IMR-90 (cell line): ENCODE data around the gene MPST. TPM values are rescaled to one million over a fixed set of nuclear protein-coding genes. Genes with fewer than 3 reads are reported as not detected.

Experiments used
- ATAC-seq: fragments of 200-7000 bp; cut with Tn5 transposase; 2 replicates; pipeline ENCODE4 v1.9.1; 2020; ENCODE audit warnings: low read depth, mild to moderate bottlenecking, moderate library complexity
- BruUV-seq: library from RNA; stranded (reverse); fragments of 400-500 nt; replicated peaks from 2 replicates; lab custom pipeline; 2021; lab: Mats Ljungman, UMichigan
- CTCF ChIA-PET: fragments of 300-600 bp; formaldehyde crosslinking; extraction: SDS; loops from one replicate; lab custom pipeline; 2021; ENCODE audit warnings: antibody characterized with exemption; lab: Yijun Ruan, JAX
- POLR2A ChIA-PET: fragments of 300-600 bp; sonication (Branson Sonifier 250); formaldehyde crosslinking; loops from one replicate; lab custom pipeline; 2022; ENCODE audit warnings: antibody characterized with exemption; ENCODE audit not compliant: unreplicated experiment; lab: Charles Lee
- DNase-seq: peaks from one replicate; pipeline ENCODE4 v3.0.0; 2013
- H2AFZ ChIP-seq: replicated peaks from 2 replicates; pipeline ENCODE3; 2013; ENCODE audit warnings: low read length, mild to moderate bottlenecking; ENCODE audit not compliant: poor library complexity
- H2AK5ac ChIP-seq: 2 replicates; pipeline ENCODE4 v1.6.1; 2013; ENCODE audit warnings: low read depth, low read length, inconsistent platforms
- H2AK9ac ChIP-seq: replicated peaks from 2 replicates; pipeline ENCODE3; 2013; ENCODE audit warnings: mild to moderate bottlenecking, low read depth, low read length, moderate library complexity; ENCODE audit not compliant: poor library complexity
- H2BK120ac ChIP-seq: 2 replicates; pipeline ENCODE4 v1.6.1; 2013; ENCODE audit warnings: low read depth, low read length, inconsistent platforms
- H2BK15ac ChIP-seq: 3 replicates; pipeline ENCODE4 v1.6.1; 2013; ENCODE audit warnings: low read depth, low read length, inconsistent platforms
- H2BK20ac ChIP-seq: 2 replicates; pipeline ENCODE4 v1.6.1; 2013; ENCODE audit warnings: low read depth, mild to moderate bottlenecking, inconsistent platforms, low read length, moderate library complexity
- H2BK5ac ChIP-seq: 2 replicates; pipeline ENCODE4 v1.6.1; 2013; ENCODE audit warnings: mild to moderate bottlenecking, low read depth, low read length, inconsistent platforms; ENCODE audit not compliant: poor library complexity, severe bottlenecking
- H3K14ac ChIP-seq: replicated peaks from 2 replicates; pipeline ENCODE4 v1.6.1; 2013; ENCODE audit warnings: low read depth, low read length, inconsistent platforms
- H3K18ac ChIP-seq: 2 replicates; pipeline ENCODE4 v1.6.1; 2013; ENCODE audit warnings: low read depth, low read length, control low read depth
- H3K23ac ChIP-seq: 2 replicates; pipeline ENCODE4 v1.6.1; 2013; ENCODE audit warnings: low read depth, low read length, inconsistent platforms
- H3K27ac ChIP-seq: 2 replicates; pipeline ENCODE4 v1.5.1; 2013; ENCODE audit warnings: mild to moderate bottlenecking, control low read depth, low read length; ENCODE audit not compliant: insufficient read depth
- H3K27me3 ChIP-seq: 2 replicates; pipeline ENCODE4 v1.6.1; 2013; ENCODE audit warnings: low read length; ENCODE audit not compliant: control insufficient read depth, insufficient read depth
- H3K36me3 ChIP-seq: 2 replicates; pipeline ENCODE4 v1.6.1; 2013; ENCODE audit warnings: low read length, mixed read lengths; ENCODE audit not compliant: control insufficient read depth, insufficient read depth
- H3K4ac ChIP-seq: 2 replicates; pipeline ENCODE4 v1.6.1; 2013; ENCODE audit warnings: low read depth, low read length, inconsistent platforms
- H3K4me1 ChIP-seq: 2 replicates; pipeline ENCODE4 v1.6.1; 2013; ENCODE audit warnings: low read length, mixed read lengths; ENCODE audit not compliant: control insufficient read depth, insufficient read depth
- H3K4me2 ChIP-seq: 2 replicates; pipeline ENCODE4 v1.6.1; 2013; ENCODE audit warnings: low read depth, mild to moderate bottlenecking, control low read depth, low read length, moderate library complexity
- H3K4me3 ChIP-seq: 2 replicates; pipeline ENCODE4 v1.5.1; 2013; ENCODE audit warnings: low read depth, mild to moderate bottlenecking, control low read depth, low read length, moderate library complexity; ENCODE audit not compliant: insufficient read depth
- H3K56ac ChIP-seq: 2 replicates; pipeline ENCODE4 v1.6.1; 2013; ENCODE audit warnings: low read length, inconsistent platforms; ENCODE audit not compliant: insufficient read depth; ENCODE audit errors: extremely low read depth
- H3K79me1 ChIP-seq, 2 experiments: 2 replicates each; pipeline ENCODE4 v1.6.1; 2013; ENCODE audit warnings: low read length in 2 of 2, inconsistent platforms in 1 of 2, low read depth in 1 of 2
- H3K9ac ChIP-seq: 2 replicates; pipeline ENCODE4 v1.6.1; 2013; ENCODE audit warnings: low read depth, low read length, control low read depth
- H3K9me1 ChIP-seq: 2 replicates; pipeline ENCODE4 v1.6.1; 2013; ENCODE audit warnings: low read length, inconsistent platforms; ENCODE audit not compliant: insufficient read depth
- H3K9me3 ChIP-seq: 2 replicates; pipeline ENCODE4 v1.6.1; 2013; ENCODE audit warnings: low read length; ENCODE audit not compliant: control insufficient read depth, insufficient read depth
- H4K20me1 ChIP-seq: 2 replicates; pipeline ENCODE4 v1.6.1; 2013; ENCODE audit warnings: low read length, inconsistent platforms; ENCODE audit not compliant: insufficient read depth
- H4K5ac ChIP-seq: 2 replicates; pipeline ENCODE4 v1.6.1; 2013; ENCODE audit warnings: mild to moderate bottlenecking, low read depth, low read length, control low read depth
- H4K8ac ChIP-seq, 2 experiments: 2 replicates each; pipeline ENCODE4 v1.6.1; 2013; ENCODE audit warnings: low read depth in 2 of 2, low read length in 2 of 2, control low read depth in 1 of 2, inconsistent platforms in 1 of 2
- H4K91ac ChIP-seq: 2 replicates; pipeline ENCODE4 v1.6.1; 2013; ENCODE audit warnings: low read depth, low read length, inconsistent platforms; ENCODE audit not compliant: insufficient read depth
- CTCF ChIP-seq: conservative IDR thresholded peaks from 2 replicates; pipeline ENCODE4 v1.5.1; 2012; ENCODE audit warnings: mild to moderate bottlenecking, low read depth, low read length, improper control_type of control experiment
- RAD21 ChIP-seq: IDR thresholded peaks from 2 replicates; pipeline ENCODE4 v1.6.1; 2012; ENCODE audit warnings: low read length, improper control_type of control experiment
- RCOR1 ChIP-seq: IDR thresholded peaks from 2 replicates; pipeline ENCODE4 v1.6.1; 2012; ENCODE audit warnings: mild to moderate bottlenecking, low read length, improper control_type of control experiment; ENCODE audit not compliant: insufficient replicate concordance
- WGBS, 2 experiments: methylation state at CpG; one replicate each; pipeline versions ENCODE4 v1.1.5 to v1.1.7; 2013; ENCODE audit warnings: missing lambda C conversion rate in 2 of 2; ENCODE audit not compliant: insufficient read length in 1 of 2; ENCODE audit errors: extremely low coverage in 2 of 2; 5-methylcytosine and 5-hydroxymethylcytosine counted together
- dilution Hi-C: fragments of 300-500 bp; cut with HindIII; formaldehyde crosslinking; loops from one replicate; pipeline ENCODE4 v1.14.3; 2018; ENCODE audit warnings: low sequenced_read_pairs; ENCODE audit not compliant: unreplicated experiment
- in situ Hi-C: fragments of 300-500 bp; cut with MboI; formaldehyde crosslinking; loops from 3 replicates; pipeline ENCODE4 v1.14.3; 2019; ENCODE audit warnings: low sequenced_read_pairs, inconsistent platforms, mixed read lengths
- intact Hi-C: fragments of 100-400 bp; cut with micrococcal nuclease; formaldehyde crosslinking; loops from 2 replicates; pipeline ENCODE4 v1.10.0; 2022
- polyA plus RNA-seq, 3 experiments: library from polyadenylated mRNA; depleted of rRNA; stranded (reverse); fragments of >200 nt; gene quantifications; 2 replicates each; pipeline ENCODE4 v1.2.3, GENCODE V29; 2012; ENCODE audit warnings: low replicate concordance in 1 of 3
- total RNA-seq: library from RNA; depleted of rRNA; stranded (reverse); fragments of >200 nt; gene quantifications from 2 replicates; pipeline ENCODE4 v1.2.3, GENCODE V29; 2012

MPST gene
- total and polyA plus RNA-seq, 2 of the 4 experiments (the other 2 are of a cell fraction), result 19.2 to 43.0 TPM

DNA sequence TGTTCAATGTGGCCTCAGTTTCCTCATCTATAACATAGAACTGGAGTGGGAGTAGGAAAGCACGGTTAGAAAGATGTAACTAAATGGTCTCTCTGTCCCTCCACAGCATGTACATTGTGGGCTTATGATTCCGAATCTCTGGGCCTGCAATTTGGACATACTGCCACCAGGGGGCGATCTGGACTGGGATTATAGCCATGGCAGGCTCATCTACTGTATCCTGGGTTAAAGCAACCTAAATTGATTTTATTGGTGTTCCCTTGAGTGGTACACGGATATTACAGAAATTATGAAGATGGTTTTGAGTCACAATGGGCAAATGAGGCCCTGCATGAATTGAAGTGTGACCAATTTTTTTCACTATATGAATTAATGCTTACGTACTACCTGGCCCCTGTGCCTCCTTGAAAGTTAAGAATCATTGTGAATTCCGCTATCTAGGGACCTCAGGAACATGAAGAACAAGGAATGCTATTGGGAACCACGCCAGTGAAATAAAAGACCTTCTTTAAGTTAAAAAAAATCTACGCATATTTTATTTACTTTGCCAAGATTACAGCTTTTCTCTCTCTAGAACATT, 33.2 kb upstream of the MPST start:
- no peak overlapping the region for H3K4ac ChIP-seq
- no peak overlapping the region for H2BK5ac ChIP-seq
- intact Hi-C loops, result no loop called here
- no peak overlapping the region for H2BK15ac ChIP-seq
- TF ChIP-seq RCOR1 (no peak), CTCF (peak; percentile 43), RAD21 (peak; percentile 33)
- no peaks in the 10 kb centered on the region for H3K36me3 ChIP-seq
- no TSS peak for BruUV-seq
- peaks cover 9% of the 10 kb centered on the region for H3K9me3 ChIP-seq
- H3K9ac ChIP-seq, result no peak overlapping the region
- H4K91ac ChIP-seq, result no peak overlapping the region
- in situ Hi-C loops, result no loop called here
- H2BK20ac ChIP-seq, result no peak overlapping the region
- H4K20me1 ChIP-seq, result no peaks in the 10 kb centered on the region
- DNase-seq, result no peak
- H2AK5ac ChIP-seq, result no peak overlapping the region
- no peak overlapping the region for H2AK9ac ChIP-seq
- no peak overlapping the region for H3K14ac ChIP-seq
- H3K23ac ChIP-seq, result no peak overlapping the region
- no peak for ATAC-seq
- H3K4me2 ChIP-seq, result no peak overlapping the region
- ChIA-PET POLR2A (no interaction called here), CTCF (no interaction called here)
- H3K4me3 ChIP-seq, result no peak overlapping the region
- no peak overlapping the region for H2AFZ ChIP-seq
- dilution Hi-C loops, result no loop called here
- H2BK120ac ChIP-seq, result no peak overlapping the region
- H3K18ac ChIP-seq, result no peak overlapping the region
- no CpG with 5 or more reads among the region's 8 CpGs for WGBS, 2 experiments
- no peaks in the 10 kb centered on the region for H3K79me1 ChIP-seq
- H3K9me1 ChIP-seq, result no peaks in the 10 kb centered on the region
- H4K8ac ChIP-seq, result no peak overlapping the region
- peaks cover 20% of the 10 kb centered on the region for H3K27me3 ChIP-seq
- no peak overlapping the region for H3K56ac ChIP-seq
- no peak overlapping the region for H3K27ac ChIP-seq
- no peaks in the 10 kb centered on the region for H3K4me1 ChIP-seq
- H4K5ac ChIP-seq, result no peak overlapping the region
